Measurements from ENCODE around the gene SRP9. TPM values are rescaled to one million over a fixed set of nuclear protein-coding genes. Genes with fewer than 3 reads are reported as not detected.

The SRP9 gene
- total RNA-seq, 1 donor from 2014 or later, result 143 TPM

GRCh38 chr1:225838793-225839192 lies 61.2 kb downstream of the SRP9 start:
- H3K9me3 Mint-ChIP-seq, result no peaks in the 10 kb centered on the region
- no peak for DNase-seq
- no peaks in the 10 kb centered on the region for H3K36me3 Mint-ChIP-seq (ENCODE audit: low read depth)
- intact Hi-C loops (cut with micrococcal nuclease), result no loop called here
- no peak for ATAC-seq (ENCODE audit: low read depth)
- no peaks in the 10 kb centered on the region for H3K27me3 Mint-ChIP-seq
- no peak for TF ChIP-seq CTCF (IDR thresholded peaks at IDR 0.05)
- ChIA-PET CTCF (no interaction called here), POLR2A (no interaction called here)
- no peaks in the 10 kb centered on the region for H3K4me1 Mint-ChIP-seq
- H3K4me3 Mint-ChIP-seq, result no peak overlapping the region
- no peak overlapping the region for H3K27ac Mint-ChIP-seq

Other genes starting within 250 kb of the SRP9 start
- 1.2 and 1.4 TPM in 2 replicates for gene ENAH, start 124.7 kb upstream of the SRP9 start, total RNA-seq
- 0.93 and 1.2 TPM in 2 replicates for gene EPHX1, start 32.3 kb downstream of the SRP9 start, total RNA-seq
- 54.8 and 74.5 TPM in 2 replicates for gene TMEM63A, start 104.6 kb downstream of the SRP9 start, total RNA-seq
- not detected in 2 replicates for gene LEFTY1, start 111.3 kb downstream of the SRP9 start, total RNA-seq
- 109 and 110 TPM in 2 replicates for gene PYCR2, start 146.4 kb downstream of the SRP9 start, total RNA-seq
- gene LEFTY2, start 163.4 kb downstream of the SRP9 start, total RNA-seq, result not detected in 2 replicates
- 21.1 and 21.8 TPM in 2 replicates for gene SDE2, start 221.5 kb downstream of the SRP9 start, total RNA-seq

All from activated B cell treated with CpG ODN at 0.5 μM for 24 hours (primary cell).